Embryonic facial prominence (tissue), 1 donor: ENCODE measurements around the gene ZNF568.

Experiments used
- DNase-seq: peaks from one replicate; pipeline ENCODE4 v3.0.0-alpha.2; 2016; ENCODE audit errors: extremely low spot score

The ZNF568 gene

DNA sequence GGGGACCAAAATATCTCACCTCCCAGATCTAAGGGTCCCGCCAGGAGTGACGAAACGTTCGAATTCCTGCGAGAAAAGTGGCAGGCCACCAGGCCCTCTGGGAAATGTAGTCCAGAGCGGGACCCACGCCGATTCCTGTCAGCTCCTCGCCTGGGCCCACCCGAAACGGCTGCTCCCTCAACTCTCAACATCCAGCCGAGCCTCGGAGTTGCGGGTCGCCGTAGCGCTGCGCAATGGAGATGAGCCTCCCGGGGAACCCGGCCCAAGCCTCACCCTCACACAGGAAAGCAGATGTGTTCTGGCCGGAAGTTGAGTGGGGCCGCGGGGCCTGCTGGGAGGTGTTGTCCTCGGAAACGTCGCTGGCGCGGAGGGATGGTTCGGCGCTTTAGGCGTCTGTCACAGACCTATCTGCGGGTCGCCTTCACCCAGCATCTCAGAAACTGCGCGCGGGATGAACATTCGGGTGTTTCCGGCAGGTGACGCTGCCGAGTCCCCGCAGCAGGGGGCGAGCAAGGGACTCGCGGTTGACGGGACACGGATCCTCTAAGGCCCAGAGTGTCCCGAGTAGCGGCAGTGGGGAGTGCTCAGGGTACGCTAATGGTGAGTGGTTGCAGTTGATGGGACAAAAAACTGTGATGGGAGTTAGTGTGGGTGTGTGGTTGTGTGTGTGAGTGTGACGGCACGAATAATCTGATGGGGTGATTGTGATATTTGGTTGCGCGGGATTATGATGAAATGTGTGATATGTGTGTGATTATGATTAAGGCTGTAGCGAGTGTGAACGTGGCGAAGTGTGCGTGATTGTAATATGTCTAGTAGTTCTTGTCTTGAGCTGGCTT, at the start of gene ZNF568, which contains the start of gene ZNF829:
Gene ZNF568, plus strand, starts transcription at position 341 of the 839 bp plus-strand sequence. CDS start 6,439 bp downstream, outside the sequence.
Gene ZNF829, minus strand, starts transcription at position 300 of the 839 bp plus-strand sequence. CDS start 1,124 bp downstream, outside the sequence.
- DNase-seq, result peak; percentile 75

- DNase-seq, result no peak
Observed at GRCh38 chr19:36876993-36877938, 38.9 kb upstream of the ZNF568 start.

DNA sequence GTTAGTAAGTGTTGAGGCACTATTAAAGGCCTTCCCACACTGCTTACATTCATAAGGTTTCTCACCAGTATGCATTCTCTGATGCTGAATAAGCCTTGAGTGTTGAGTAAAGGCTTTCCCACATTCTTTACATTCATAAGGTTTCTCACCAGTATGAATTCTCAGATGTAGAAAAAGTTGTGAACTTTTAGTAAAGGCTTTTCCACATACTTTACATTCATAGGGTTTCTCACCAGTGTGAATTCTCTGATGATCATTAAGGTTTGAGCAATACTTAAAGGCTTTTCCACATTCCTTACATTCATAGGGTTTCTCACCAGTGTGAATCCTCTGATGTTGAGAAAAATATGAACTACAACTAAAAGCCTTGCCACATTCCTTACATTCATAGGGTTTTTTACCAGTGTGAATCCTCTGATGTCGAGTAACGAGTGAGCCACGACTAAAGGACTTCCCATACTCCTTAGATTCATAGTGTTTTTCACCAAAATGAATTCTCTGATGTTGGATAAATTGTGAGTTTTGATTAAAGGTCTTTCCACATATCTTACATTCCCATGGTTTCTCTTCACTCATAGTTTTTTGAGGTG, 24.3 kb upstream of the ZNF568 start:
- no peak for DNase-seq

GRCh38 chr19:36894849-36895383, 21.2 kb upstream of the ZNF568 start:
- DNase-seq, result no peak

GRCh38 chr19:36898422-36898821, 17.7 kb upstream of the ZNF568 start:
- no peak for DNase-seq

GRCh38 chr19:36916991-36917390, 859 bp downstream of the ZNF568 start:
- DNase-seq, result no peak

- DNase-seq, result no peak
Observed at GRCh38 chr19:36918090-36918489, 2.0 kb downstream of the ZNF568 start.

GRCh38 chr19:36931684-36932083, 15.6 kb downstream of the ZNF568 start:
- DNase-seq, result no peak

- no peak for DNase-seq
Observed at GRCh38 chr19:36939153-36939552, 23.0 kb downstream of the ZNF568 start.

GRCh38 chr19:36950335-36951119, 34.4 kb downstream of the ZNF568 start:
- DNase-seq, result no peak

- no peak for DNase-seq
Observed at GRCh38 chr19:36962346-36962745, 46.2 kb downstream of the ZNF568 start.

DNA sequence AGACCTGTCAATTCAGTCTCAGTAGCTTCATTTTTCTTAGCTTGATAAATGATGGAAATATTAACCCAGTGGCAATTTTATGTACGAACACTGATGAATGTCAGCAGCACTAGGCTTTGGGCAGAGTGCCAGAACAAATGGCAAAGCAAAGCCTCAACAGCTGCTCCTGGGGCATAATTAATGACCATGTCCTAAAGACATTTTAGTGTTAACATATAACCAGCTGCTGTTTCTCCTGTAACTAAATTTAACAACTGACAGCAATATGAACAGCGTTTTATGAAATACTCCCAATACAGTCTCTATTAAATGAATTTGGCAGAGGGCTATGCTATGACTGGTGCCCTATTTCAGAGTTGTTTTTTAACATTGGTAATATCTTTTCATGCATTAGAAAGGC, 47.1 kb downstream of the ZNF568 start:
- no peak for DNase-seq

- no peak for DNase-seq
Observed at GRCh38 chr19:36972571-36972970, 56.4 kb downstream of the ZNF568 start.

GRCh38 chr19:36973021-36973843, 57.1 kb downstream of the ZNF568 start:
- DNase-seq, result peak; percentile 69

DNA sequence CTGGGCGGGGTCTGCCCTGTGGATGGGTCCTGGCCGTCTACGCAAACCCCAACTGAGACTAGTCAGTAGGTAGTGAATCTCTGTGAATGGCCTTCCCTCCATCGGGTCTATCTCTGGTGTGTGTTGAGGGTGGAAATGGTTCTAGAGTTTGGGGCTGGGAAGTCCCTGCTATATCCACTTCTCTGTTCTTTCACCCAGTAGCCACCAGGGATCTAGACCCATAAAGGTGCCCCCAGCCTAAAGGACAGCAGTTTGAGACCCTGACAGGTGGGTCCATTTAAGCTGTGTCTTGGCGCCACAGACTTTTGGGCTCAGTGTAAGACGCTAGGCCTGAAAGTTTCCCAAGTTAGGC, 57.7 kb downstream of the ZNF568 start:
- no peak for DNase-seq

- no peak for DNase-seq
Observed at GRCh38 chr19:36986131-36986530, 70.0 kb downstream of the ZNF568 start.

DNA sequence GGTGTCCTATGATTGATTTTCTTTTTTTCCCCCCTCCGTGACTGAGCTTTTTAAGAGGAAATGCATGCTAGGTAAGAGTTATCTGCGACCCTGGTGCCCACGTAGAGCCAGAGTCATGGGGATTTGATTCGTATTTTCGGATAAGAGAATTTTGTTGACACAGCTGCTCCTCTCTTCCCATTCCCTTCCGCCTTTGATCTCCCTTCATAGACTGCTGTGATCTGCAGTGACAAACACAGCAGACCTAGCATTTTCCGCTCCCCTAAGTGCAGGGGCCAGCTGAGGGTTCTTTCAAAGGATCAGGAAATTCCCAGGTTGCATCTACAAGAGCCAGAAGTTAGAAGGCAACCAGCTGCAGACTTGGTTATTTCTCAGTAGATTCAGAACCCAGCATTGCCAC, 70.5 kb downstream of the ZNF568 start:
- no peak for DNase-seq

DNA sequence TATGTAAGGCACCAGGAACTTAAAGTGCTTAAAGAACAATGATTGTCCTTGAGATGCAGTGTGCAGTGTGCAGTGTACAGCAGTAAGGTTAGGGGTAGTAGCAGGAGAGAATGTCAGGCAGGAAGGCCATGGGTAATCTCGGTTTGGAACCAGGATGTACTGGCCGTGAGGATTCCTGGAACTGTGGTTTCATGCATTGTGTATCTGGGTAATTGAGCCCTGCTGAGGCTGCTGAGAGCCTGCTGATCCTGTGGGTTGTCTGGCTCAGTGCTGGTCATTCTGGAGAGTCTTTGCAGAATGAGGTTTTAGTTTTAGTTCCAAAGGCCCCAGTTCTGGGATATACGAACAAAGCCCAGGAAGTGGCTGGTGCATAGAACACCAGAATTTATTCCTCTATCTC, 71.0 kb downstream of the ZNF568 start:
- no peak for DNase-seq

- DNase-seq, result no peak
Observed at GRCh38 chr19:36997152-36997842, 81.2 kb downstream of the ZNF568 start.

- no peak for DNase-seq
Observed at GRCh38 chr19:36997843-36998235, 81.7 kb downstream of the ZNF568 start.
